Prostate gland (tissue), 2 donors: ENCODE results near the gene IPCEF1.

Source experiments
- POLR2A ChIP-seq: fragments of 450-650 bp; IDR thresholded peaks from one replicate; pipeline ENCODE4 v1.6.1; 2016; ENCODE audit warnings: antibody characterized with exemption, mild to moderate bottlenecking
- TF ChIP-seq, protein P1 (sequence below), 4 experiments: fragments of 200-600 bp in 2 of 4; fragments of 450-650 bp in 2 of 4; sonication (generic) in 2 of 4; IDR thresholded peaks; 1 replicate in 3 of 4; 2 replicates in 1 of 4; pipeline ENCODE4 v1.5.1; 2016 to 2019; ENCODE audit warnings: antibody characterized with exemption in 4 of 4, mild to moderate bottlenecking in 2 of 4, moderate library complexity in 2 of 4

DNA sequence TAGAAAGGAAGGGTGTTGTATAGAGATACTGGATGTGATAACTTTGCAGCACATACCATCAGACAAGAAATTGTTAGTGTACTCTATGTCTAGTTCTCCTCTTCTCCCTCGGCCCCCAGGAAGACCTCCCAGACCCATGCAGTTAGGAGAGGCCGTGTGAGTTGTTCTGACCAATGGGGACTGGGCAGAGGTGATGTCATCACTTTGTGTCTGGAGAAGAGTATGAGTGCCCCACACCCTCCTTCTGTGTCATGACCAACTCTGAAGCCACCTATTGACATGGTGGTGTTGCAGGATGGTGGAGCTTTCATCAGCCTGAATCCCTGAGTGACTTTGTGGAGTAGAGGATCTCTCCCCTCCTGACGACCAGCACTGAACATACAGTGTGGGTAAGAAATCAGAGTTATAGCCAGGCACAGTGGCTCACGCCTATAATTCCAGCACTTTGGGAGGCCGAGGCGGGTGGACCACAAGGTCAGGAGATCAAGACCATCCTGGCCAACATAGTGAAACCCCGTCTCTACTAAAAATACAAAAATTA lies 72.2 kb downstream of the IPCEF1 start:
- no peak for TF ChIP-seq POLR2A
- TF ChIP-seq, protein P1, sequence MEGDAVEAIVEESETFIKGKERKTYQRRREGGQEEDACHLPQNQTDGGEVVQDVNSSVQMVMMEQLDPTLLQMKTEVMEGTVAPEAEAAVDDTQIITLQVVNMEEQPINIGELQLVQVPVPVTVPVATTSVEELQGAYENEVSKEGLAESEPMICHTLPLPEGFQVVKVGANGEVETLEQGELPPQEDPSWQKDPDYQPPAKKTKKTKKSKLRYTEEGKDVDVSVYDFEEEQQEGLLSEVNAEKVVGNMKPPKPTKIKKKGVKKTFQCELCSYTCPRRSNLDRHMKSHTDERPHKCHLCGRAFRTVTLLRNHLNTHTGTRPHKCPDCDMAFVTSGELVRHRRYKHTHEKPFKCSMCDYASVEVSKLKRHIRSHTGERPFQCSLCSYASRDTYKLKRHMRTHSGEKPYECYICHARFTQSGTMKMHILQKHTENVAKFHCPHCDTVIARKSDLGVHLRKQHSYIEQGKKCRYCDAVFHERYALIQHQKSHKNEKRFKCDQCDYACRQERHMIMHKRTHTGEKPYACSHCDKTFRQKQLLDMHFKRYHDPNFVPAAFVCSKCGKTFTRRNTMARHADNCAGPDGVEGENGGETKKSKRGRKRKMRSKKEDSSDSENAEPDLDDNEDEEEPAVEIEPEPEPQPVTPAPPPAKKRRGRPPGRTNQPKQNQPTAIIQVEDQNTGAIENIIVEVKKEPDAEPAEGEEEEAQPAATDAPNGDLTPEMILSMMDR (IDR thresholded peaks at IDR 0.05) = no peak
